ENCODE results near the gene NKIRAS2.
"Not testable (repeated sequence)": the region's sequence is repeated elsewhere in the genome, so short reads cannot be mapped to it uniquely, and the experiment has no call there.

Gene NKIRAS2

DNA sequence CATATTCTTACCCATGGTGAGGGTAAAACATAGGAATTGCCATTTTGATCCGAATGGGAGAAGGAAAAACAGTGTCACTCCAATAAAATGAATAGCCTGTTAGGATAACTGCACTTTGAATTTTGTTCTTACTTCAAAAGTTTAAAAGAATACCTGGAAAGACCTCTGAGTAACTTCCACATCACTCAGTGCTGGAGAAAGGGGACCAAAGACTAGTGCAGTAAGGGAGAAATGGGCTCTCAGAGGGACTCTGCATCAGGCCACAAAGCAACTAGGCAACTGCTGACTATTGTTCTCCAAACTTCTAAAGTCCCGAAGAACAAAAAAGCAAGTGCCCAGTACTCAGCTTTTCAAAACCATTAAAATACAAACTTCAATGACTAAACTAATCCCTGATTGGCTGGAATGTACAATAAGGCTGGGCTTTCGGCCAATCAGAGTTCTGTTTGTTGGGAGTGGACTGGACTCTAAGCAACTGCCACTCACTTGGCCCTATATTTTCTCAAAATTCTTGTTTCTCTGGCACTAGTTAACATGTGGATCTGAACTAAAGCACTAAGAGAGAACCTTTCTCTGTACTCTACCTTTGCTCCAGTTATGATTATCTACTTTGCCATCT is 8.9 kb upstream of the NKIRAS2 start:
- in situ Hi-C loops (cut with HindIII; ENCODE audit: low pct_ligation_motif_present, low sequenced_read_pairs), result no loop called here
- H3K27ac ChIP-seq, result peak overlapping the region; percentile 7

DNA sequence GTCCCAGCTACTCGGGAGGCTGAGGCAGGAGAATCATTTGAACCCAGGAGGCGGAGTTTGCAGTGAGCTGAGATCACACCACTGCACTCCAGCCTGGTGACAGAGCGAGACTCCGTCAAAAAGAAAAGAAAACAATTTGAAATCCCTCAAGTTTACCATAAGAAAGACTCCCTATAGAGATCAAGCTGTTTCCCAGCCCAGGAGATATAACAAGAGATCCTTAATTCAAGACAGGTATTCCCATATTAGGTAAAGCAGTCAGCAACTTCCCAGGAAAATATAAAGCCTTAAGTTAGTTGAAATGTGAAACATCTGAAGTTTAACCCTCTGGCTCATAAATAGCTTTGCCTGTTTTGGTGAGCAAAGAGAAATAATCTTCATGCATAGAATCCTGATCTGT is 7.5 kb upstream of the NKIRAS2 start:
- H3K27me3 ChIP-seq (replicated peaks); in situ Hi-C loops (cut with HindIII; ENCODE audit: low pct_ligation_motif_present, low sequenced_read_pairs); DNase-seq; H3K4me3 ChIP-seq (ENCODE audit: low read depth, low read length); H3K27ac ChIP-seq; H3K36me3 ChIP-seq (replicated peaks): not testable (repeated sequence)

More for the DNA sequence above, 8.9 kb upstream of the NKIRAS2 start:
- no peaks in the 10 kb centered on the region for H3K27me3 ChIP-seq (replicated peaks)
- TF ChIP-seq, protein P1, sequence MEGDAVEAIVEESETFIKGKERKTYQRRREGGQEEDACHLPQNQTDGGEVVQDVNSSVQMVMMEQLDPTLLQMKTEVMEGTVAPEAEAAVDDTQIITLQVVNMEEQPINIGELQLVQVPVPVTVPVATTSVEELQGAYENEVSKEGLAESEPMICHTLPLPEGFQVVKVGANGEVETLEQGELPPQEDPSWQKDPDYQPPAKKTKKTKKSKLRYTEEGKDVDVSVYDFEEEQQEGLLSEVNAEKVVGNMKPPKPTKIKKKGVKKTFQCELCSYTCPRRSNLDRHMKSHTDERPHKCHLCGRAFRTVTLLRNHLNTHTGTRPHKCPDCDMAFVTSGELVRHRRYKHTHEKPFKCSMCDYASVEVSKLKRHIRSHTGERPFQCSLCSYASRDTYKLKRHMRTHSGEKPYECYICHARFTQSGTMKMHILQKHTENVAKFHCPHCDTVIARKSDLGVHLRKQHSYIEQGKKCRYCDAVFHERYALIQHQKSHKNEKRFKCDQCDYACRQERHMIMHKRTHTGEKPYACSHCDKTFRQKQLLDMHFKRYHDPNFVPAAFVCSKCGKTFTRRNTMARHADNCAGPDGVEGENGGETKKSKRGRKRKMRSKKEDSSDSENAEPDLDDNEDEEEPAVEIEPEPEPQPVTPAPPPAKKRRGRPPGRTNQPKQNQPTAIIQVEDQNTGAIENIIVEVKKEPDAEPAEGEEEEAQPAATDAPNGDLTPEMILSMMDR (IDR thresholded peaks at IDR 0.05; ENCODE audit: low read depth, low read length, missing control alignments), result no peak
- no peak overlapping the region for H3K4me3 ChIP-seq (ENCODE audit: low read depth, low read length)
- H3K36me3 ChIP-seq (replicated peaks), result no peaks in the 10 kb centered on the region
- DNase-seq, result peak; percentile 36

DNA sequence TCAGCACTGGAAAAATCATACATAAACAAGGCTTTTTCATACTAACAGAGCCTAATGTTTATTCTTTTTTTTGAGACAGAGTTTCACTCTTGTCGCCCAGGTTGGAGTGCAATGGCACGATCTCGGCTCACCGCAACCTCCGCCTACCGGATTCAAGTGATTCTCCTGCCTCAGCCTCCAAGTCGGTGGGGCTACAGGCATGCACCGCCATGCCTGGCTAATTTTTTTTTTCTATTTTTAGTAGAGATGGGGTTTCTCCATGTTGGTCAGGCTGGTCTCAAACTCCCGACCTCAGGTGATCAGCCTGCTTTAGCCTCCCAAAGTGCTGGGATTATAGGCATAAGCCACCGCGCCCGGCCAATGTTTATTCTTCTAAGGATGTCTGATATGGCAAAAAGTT is 6.2 kb upstream of the NKIRAS2 start:
- in situ Hi-C loops (cut with HindIII; ENCODE audit: low pct_ligation_motif_present, low sequenced_read_pairs); H3K27me3 ChIP-seq (replicated peaks); H3K4me3 ChIP-seq (ENCODE audit: low read depth, low read length); H3K27ac ChIP-seq; DNase-seq; H3K36me3 ChIP-seq (replicated peaks): not testable (repeated sequence)

DNA sequence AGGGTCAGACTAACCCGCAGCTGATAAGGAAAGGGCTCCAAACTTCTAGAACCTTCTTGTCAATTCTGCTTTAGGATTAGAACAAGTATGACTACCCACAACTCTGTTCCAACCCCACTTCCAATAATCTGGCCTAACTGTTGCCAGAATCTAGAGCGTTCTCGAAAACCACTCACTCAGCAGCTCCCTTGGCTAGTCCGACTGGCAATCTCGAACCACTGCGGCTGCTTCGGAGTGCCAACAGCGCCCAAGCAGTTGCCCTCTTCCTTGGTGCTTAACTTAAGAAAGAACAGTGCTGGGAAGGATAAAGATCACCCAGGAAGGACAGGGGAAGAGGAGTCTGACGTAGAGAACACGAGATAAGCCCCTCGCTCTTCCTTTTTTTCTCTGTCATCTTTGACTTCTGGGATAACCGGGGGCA is 3.5 kb upstream of the NKIRAS2 start:
- peak overlapping the region; percentile 99 for H3K4me3 ChIP-seq (ENCODE audit: low read depth, low read length)
- TF ChIP-seq, protein P1 (IDR thresholded peaks at IDR 0.05; ENCODE audit: low read depth, low read length, missing control alignments), result no peak
- H3K36me3 ChIP-seq (replicated peaks), result no peaks in the 10 kb centered on the region
- H3K27ac ChIP-seq, result peak overlapping the region; percentile 86
- no peaks in the 10 kb centered on the region for H3K27me3 ChIP-seq (replicated peaks)
- DNase-seq, result no peak
- in situ Hi-C loops (cut with HindIII; ENCODE audit: low pct_ligation_motif_present, low sequenced_read_pairs), result no loop called here

DNA sequence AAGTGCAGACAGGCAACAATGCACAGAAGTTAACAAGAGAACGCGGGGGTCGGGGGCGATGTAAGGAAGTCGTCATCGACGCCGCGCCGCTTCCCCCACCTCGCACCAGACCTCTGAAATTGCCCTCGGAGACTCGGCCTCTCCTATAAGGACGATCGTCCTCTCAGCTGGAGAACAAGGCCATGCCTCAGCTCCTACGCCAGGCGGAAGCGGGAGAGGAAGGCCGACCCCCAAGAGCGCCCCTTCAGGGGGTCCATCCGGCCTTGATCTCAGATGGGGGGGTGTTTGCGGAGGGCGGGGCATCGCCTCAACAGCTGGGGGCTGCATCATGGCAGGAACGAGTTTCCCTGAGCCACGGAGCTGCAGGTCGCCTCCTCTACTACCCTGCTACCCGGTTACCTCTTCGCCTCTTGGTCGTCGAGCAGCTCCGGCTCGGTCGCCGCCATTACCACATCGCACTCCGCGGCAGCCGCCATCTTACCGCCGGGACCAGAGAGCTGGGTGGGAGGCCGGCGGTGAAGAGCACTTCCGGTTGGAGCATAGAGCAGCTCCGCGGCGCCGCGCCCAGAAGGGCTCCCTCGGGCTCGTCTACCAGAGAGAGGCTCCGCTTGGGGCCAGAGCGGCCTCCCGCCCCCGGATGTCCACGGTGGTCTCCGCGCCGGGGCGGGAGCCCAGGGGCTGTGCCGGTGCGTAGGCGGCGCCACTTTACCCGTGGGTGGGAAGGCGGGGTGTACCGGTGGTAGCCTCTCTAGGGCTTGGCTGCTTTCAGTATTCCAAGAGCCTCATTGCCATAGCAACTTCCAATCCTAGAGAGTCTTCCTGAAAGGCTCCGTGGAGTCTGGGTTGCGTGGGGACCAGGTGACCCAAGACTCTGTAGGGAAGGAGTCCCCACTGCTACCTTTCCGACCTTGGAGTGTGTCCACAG is 2.7 kb upstream of the NKIRAS2 start, which contains the start of gene DNAJC7:
Gene DNAJC7 (minus strand): TSS at position 499 of the 925 bp plus-strand sequence. CDS start 23 bp downstream, at position 476.
- in situ Hi-C loops (cut with HindIII; ENCODE audit: low pct_ligation_motif_present, low sequenced_read_pairs), result no loop called here
- Histone ChIP-seq H3K27me3 (replicated peaks) (no peaks in the 10 kb centered on the region), H3K36me3 (replicated peaks) (peaks cover 6% of the 10 kb centered on the region), H3K27ac (peak within 1 kb of the TSS; percentile 86), H3K4me3 (ENCODE audit: low read depth, low read length) (peak within 1 kb of the TSS; percentile 99)
- DNase-seq, result peak; percentile 85
- TF ChIP-seq, protein P1 (IDR thresholded peaks at IDR 0.05; ENCODE audit: low read depth, low read length, missing control alignments), result no peak

DNA sequence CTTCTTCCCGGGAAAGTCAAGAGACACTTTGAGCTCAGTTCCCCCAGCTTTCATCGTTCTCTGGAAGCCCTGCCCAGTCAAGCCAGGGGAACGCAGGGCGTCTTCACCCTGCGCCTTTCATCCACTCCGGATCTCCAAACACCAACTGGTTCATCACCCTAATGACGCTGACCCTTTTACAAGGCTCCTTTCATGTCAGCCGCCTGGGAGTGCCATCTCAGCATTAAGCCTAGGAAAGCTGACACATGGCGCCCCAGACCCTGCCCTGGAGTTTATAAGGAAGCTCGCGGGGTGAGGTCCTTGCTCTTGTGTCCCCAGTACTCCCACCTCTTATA is 2.1 kb upstream of the NKIRAS2 start:
- no peak for DNase-seq
- Histone ChIP-seq H3K36me3 (replicated peaks) (peaks cover 12% of the 10 kb centered on the region), H3K27me3 (replicated peaks) (no peaks in the 10 kb centered on the region), H3K27ac (peak overlapping the region; percentile 86), H3K4me3 (ENCODE audit: low read depth, low read length) (peak overlapping the region; percentile 99)
- TF ChIP-seq, protein P1 (IDR thresholded peaks at IDR 0.05; ENCODE audit: low read depth, low read length, missing control alignments), result no peak
- in situ Hi-C loops (cut with HindIII; ENCODE audit: low pct_ligation_motif_present, low sequenced_read_pairs), result no loop called here

All from brain microvascular endothelial cell (primary cell).